ENCODE data around the gene TERF2IP.
A peak's percentile ranks its signal among the peaks of the same experiment; 100 is the strongest.

DNA sequence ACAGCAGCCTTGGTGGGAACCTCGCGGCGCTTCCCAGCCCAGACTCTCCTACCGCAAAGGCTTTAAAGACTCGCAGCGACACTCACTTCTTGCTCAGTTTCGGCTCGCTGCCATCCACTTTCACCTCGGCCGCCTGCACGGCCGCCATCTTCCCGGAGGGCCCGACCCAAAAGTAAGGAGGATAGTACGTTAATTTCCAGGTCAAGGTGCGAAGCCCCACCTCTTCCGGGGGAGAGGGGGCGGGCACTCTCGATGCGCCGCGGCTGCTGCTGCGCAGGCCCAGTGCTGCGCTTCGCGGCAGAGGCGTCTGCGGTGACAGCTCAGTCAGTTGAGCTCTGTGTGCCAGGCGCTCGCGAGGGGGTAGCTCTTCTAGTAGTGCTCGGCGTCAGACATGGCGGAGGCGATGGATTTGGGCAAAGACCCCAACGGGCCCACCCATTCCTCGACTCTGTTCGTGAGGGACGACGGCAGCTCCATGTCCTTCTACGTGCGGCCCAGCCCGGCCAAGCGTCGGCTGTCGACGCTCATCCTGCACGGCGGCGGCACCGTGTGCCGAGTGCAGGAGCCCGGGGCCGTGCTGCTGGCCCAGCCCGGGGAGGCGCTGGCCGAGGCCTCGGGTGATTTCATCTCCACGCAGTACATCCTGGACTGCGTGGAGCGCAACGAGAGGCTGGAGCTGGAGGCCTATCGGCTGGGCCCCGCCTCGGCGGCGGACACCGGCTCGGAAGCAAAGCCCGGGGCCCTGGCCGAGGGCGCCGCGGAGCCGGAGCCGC, at the start of gene TERF2IP, which contains the start of gene KARS1:
- TF ChIP-seq, protein P1, sequence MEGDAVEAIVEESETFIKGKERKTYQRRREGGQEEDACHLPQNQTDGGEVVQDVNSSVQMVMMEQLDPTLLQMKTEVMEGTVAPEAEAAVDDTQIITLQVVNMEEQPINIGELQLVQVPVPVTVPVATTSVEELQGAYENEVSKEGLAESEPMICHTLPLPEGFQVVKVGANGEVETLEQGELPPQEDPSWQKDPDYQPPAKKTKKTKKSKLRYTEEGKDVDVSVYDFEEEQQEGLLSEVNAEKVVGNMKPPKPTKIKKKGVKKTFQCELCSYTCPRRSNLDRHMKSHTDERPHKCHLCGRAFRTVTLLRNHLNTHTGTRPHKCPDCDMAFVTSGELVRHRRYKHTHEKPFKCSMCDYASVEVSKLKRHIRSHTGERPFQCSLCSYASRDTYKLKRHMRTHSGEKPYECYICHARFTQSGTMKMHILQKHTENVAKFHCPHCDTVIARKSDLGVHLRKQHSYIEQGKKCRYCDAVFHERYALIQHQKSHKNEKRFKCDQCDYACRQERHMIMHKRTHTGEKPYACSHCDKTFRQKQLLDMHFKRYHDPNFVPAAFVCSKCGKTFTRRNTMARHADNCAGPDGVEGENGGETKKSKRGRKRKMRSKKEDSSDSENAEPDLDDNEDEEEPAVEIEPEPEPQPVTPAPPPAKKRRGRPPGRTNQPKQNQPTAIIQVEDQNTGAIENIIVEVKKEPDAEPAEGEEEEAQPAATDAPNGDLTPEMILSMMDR (IDR thresholded peaks at IDR 0.05) = peak in 1 of 3 experiments; percentile 20
- TF ChIP-seq POLR2A (IDR thresholded peaks at IDR 0.05) = peak in 1 of 2 donors; percentile 96
